Dedifferentiated amniotic fluid mesenchymal stem cell (primary cell): ENCODE results near the gene VIT.

Source experiments
- DNase-seq: peaks from one replicate; pipeline ENCODE4 v3.0.0-alpha.2; 2016; ENCODE audit errors: extremely low spot score

VIT gene

GRCh38 chr2:36769106-36769505 lies 72.6 kb downstream of the VIT start:
- DNase-seq: no peak

- DNase-seq: no peak
These were observed 74.2 kb downstream of the VIT start for GRCh38 chr2:36770542-36771287.

GRCh38 chr2:36771671-36772070 lies 75.2 kb downstream of the VIT start:
- DNase-seq: no peak

GRCh38 chr2:36773947-36774346 lies 77.4 kb downstream of the VIT start:
- no peak for DNase-seq

- no peak for DNase-seq
These were observed 78.8 kb downstream of the VIT start for GRCh38 chr2:36775261-36775660.

GRCh38 chr2:36775806-36776205 lies 79.3 kb downstream of the VIT start:
- no peak for DNase-seq

GRCh38 chr2:36777272-36777671 lies 80.8 kb downstream of the VIT start:
- DNase-seq: no peak

DNA sequence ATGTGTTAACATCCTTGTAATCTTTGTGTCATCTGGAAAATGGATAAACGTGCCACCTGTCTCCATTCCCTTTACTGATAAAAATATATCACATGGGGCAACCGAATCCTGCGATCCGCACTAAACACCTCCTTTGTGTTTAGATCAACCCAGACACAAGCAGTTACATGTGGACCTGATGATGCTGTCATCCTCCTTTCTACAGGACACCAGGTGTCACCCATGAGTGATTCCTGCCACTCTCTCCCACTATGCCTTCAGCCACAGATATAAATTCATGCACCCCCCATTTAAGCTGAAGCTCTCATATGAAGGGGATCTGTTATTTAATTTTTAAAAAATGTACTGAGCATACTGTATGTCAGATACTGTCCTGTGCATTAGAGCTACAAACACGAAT lies 81.3 kb downstream of the VIT start:
- no peak for DNase-seq

GRCh38 chr2:36779462-36779861 lies 83.0 kb downstream of the VIT start:
- DNase-seq: no peak

DNA sequence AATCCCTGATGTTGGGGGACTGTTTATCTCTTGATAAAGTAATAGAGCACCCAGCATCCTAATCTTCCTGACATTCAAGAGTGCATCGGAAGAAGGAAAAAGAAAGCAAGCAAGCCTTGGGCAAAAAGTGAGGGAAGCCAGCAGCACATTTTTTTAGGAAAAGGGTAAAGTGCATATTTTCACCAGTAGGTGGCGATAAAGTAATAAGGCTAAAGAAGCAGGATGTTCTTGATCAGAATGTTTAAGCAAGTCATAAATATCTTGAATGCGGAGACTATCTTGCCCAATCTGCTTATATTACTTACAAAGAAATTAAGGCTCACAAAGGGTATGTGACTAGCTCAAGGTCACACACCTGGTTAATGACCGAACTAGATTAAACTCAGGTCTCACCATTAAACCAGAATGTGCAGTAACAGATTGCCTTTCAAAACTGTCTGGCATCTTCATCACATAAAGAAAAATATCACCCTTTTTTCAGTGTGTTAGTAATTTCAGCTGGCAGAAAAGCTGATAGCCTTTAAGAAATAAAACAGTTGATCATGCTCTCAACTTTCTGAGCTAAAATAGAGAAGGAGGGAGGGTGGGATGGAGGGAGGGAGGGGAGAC lies 83.8 kb downstream of the VIT start:
- peak; percentile 79 for DNase-seq

- DNase-seq: no peak
These were observed 85.6 kb downstream of the VIT start for GRCh38 chr2:36781907-36782720.

GRCh38 chr2:36783246-36783645 lies 86.7 kb downstream of the VIT start:
- DNase-seq: no peak

DNA sequence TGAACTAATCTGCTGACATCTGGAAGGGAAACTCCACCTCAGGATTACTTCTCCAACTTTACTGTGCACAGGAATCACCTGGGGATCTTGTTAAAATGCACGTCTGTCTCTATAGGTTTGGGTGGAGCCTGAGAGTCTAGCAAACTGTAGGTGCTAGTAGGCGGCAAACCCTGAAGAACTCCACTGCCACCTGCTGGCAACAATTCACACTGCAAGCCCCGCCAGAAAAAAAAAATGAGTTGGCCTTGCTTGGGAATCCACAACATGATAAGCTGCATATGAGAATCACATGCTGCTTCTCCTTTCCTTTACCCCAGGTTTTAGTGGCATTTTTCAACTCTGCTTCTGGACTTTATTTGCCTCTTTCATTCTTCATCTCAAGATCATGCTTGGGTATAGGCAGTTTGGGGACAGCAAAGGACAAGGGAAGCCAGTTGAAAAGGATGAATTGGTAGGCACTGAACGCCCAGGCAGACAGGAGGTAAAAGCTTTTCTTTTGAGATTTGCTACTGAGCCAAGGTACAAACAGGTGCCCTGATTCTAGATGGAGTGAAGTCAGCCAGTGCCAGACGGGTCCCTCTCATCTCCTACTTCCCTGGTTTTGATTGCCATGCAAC lies 88.8 kb downstream of the VIT start:
- DNase-seq: peak; percentile 71

GRCh38 chr2:36789181-36789804 lies 92.8 kb downstream of the VIT start:
- DNase-seq: no peak

GRCh38 chr2:36792951-36793350 lies 96.4 kb downstream of the VIT start:
- DNase-seq: no peak

- no peak for DNase-seq
These were observed 101.0 kb downstream of the VIT start for GRCh38 chr2:36797324-36798070.

- DNase-seq: no peak
These were observed 102.2 kb downstream of the VIT start for GRCh38 chr2:36798724-36799123.

- no peak for DNase-seq
These were observed 103.9 kb downstream of the VIT start for GRCh38 chr2:36800381-36800780.

GRCh38 chr2:36801088-36801487 lies 104.6 kb downstream of the VIT start:
- no peak for DNase-seq

- DNase-seq: no peak
These were observed 106.4 kb downstream of the VIT start for GRCh38 chr2:36802952-36803351.

- no peak for DNase-seq
These were observed 109.2 kb downstream of the VIT start for GRCh38 chr2:36805635-36806224.
